HL-60 (cell line): ENCODE measurements around the gene RASSF7.

Source experiments
- GABPA ChIP-seq: IDR thresholded peaks from 2 replicates; pipeline ENCODE4 v1.6.1; 2012; ENCODE audit warnings: low read depth
- TF ChIP-seq, protein P1 (sequence below): IDR thresholded peaks from one replicate; pipeline ENCODE4 v1.5.1; 2011; ENCODE audit warnings: low read length, control low read depth, inconsistent platforms; ENCODE audit not compliant: insufficient read depth
- TF ChIP-seq, protein P2 (sequence below): IDR thresholded peaks from 2 replicates; pipeline ENCODE4 v1.6.1; 2012; ENCODE audit warnings: low read depth; ENCODE audit not compliant: insufficient replicate concordance

DNA sequence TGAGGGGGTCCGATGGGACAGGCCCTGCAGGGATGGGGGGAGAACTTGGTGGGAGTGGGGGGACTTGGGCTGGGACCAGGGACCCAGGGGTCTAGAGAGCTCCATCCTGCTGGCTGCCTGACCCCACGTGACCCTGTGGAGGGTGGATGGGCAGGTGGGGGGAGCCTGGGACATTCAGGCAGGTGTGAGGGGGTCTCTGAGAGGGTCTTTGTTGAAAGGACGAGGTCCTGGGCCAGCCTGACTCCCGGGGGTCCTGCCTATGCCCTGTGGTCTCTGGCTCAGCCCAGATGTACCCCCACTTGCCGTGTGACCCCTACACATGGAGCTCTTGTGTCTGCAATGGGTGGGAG, 16.0 kb upstream of the RASSF7 start:
- TF ChIP-seq, protein P1, sequence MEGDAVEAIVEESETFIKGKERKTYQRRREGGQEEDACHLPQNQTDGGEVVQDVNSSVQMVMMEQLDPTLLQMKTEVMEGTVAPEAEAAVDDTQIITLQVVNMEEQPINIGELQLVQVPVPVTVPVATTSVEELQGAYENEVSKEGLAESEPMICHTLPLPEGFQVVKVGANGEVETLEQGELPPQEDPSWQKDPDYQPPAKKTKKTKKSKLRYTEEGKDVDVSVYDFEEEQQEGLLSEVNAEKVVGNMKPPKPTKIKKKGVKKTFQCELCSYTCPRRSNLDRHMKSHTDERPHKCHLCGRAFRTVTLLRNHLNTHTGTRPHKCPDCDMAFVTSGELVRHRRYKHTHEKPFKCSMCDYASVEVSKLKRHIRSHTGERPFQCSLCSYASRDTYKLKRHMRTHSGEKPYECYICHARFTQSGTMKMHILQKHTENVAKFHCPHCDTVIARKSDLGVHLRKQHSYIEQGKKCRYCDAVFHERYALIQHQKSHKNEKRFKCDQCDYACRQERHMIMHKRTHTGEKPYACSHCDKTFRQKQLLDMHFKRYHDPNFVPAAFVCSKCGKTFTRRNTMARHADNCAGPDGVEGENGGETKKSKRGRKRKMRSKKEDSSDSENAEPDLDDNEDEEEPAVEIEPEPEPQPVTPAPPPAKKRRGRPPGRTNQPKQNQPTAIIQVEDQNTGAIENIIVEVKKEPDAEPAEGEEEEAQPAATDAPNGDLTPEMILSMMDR = no peak
- TF ChIP-seq GABPA = no peak
- TF ChIP-seq, protein P2, sequence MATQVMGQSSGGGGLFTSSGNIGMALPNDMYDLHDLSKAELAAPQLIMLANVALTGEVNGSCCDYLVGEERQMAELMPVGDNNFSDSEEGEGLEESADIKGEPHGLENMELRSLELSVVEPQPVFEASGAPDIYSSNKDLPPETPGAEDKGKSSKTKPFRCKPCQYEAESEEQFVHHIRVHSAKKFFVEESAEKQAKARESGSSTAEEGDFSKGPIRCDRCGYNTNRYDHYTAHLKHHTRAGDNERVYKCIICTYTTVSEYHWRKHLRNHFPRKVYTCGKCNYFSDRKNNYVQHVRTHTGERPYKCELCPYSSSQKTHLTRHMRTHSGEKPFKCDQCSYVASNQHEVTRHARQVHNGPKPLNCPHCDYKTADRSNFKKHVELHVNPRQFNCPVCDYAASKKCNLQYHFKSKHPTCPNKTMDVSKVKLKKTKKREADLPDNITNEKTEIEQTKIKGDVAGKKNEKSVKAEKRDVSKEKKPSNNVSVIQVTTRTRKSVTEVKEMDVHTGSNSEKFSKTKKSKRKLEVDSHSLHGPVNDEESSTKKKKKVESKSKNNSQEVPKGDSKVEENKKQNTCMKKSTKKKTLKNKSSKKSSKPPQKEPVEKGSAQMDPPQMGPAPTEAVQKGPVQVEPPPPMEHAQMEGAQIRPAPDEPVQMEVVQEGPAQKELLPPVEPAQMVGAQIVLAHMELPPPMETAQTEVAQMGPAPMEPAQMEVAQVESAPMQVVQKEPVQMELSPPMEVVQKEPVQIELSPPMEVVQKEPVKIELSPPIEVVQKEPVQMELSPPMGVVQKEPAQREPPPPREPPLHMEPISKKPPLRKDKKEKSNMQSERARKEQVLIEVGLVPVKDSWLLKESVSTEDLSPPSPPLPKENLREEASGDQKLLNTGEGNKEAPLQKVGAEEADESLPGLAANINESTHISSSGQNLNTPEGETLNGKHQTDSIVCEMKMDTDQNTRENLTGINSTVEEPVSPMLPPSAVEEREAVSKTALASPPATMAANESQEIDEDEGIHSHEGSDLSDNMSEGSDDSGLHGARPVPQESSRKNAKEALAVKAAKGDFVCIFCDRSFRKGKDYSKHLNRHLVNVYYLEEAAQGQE = no peak
